Thoracic aorta (tissue), 2 donors: ENCODE data around the gene GRB10. TPM values are rescaled to one million over a fixed set of nuclear protein-coding genes. Genes with fewer than 3 reads are reported as not detected.

Source experiments
- ATAC-seq: fragments of 150-250 bp; one replicate; pipeline ENCODE4 v1.8.0; 2017; ENCODE audit warnings: low read depth; ENCODE audit not compliant: insufficient number of reproducible peaks, low FRiP score
- DNase-seq: peaks from one replicate; pipeline ENCODE4 v3.0.0-alpha.2; 2020; ENCODE audit warnings: low spot score
- H3K27ac ChIP-seq, 2 donors: fragments of 200-600 bp; sonication (generic); 1 replicate in 1 of 2; 2 replicates in 1 of 2; pipeline ENCODE4 v1.5.1; 2016; ENCODE audit warnings: mild to moderate bottlenecking in 2 of 2, moderate library complexity in 2 of 2
- H3K27me3 ChIP-seq: fragments of 200-600 bp; sonication (generic); replicated peaks from 2 replicates; pipeline ENCODE4 v1.6.0; 2016; ENCODE audit warnings: mild to moderate bottlenecking; ENCODE audit not compliant: insufficient read depth
- H3K36me3 ChIP-seq: fragments of 200-600 bp; sonication (generic); one replicate; pipeline ENCODE4 v1.5.1; 2016
- H3K4me1 ChIP-seq, 2 donors: fragments of 200-600 bp; sonication (generic); 1 replicate in 1 of 2; 2 replicates in 1 of 2; pipeline versions ENCODE4 v1.5.1 to v1.6.0; 2016; ENCODE audit warnings: low read depth in 2 of 2, mild to moderate bottlenecking in 1 of 2; ENCODE audit not compliant: control insufficient read depth in 1 of 2
- H3K4me3 ChIP-seq: fragments of 200-600 bp; sonication (generic); 2 replicates; pipeline ENCODE4 v1.5.1; 2016; ENCODE audit warnings: mild to moderate bottlenecking
- H3K9me3 ChIP-seq: fragments of 200-600 bp; sonication (generic); 2 replicates; pipeline ENCODE4 v1.5.1; 2016
- CTCF ChIP-seq: fragments of 200-600 bp; sonication (generic); IDR thresholded peaks from one replicate; pipeline ENCODE4 v1.5.1; 2019; ENCODE audit warnings: antibody characterized with exemption
- total RNA-seq, 2 donors: library from RNA; depleted of rRNA; stranded (reverse); fragments of >200 nt; gene quantifications; one replicate each; pipeline versions ENCODE4 v1.1.0 to v1.2.3, GENCODE V29; 2016

The GRB10 gene
- total RNA-seq, 2 donors from 2014 or later, result 59.2 to 104 TPM

GRCh38 chr7:50660040-50660829, 122.5 kb downstream of the GRB10 start:
- Histone ChIP-seq H3K27me3 (no peaks in the 10 kb centered on the region), H3K27ac (no peak overlapping the region), H3K4me1 (peaks cover 63 to 73% of the 10 kb centered on the region in 2 donors), H3K4me3 (peak overlapping the region; percentile 6), H3K9me3 (no peaks in the 10 kb centered on the region), H3K36me3 (no peaks in the 10 kb centered on the region)
- DNase-seq, result no peak
- no peak for ATAC-seq
- TF ChIP-seq CTCF, result no peak

- Histone ChIP-seq H3K36me3 (no peaks in the 10 kb centered on the region), H3K9me3 (no peaks in the 10 kb centered on the region), H3K4me1 (peaks cover 63 to 73% of the 10 kb centered on the region in 2 donors), H3K27ac (peak overlapping the region in 1 of 2 donors; percentile 86), H3K4me3 (no peak overlapping the region), H3K27me3 (no peaks in the 10 kb centered on the region)
- no peak for TF ChIP-seq CTCF
- no peak for ATAC-seq
- DNase-seq, result no peak
Observed at GRCh38 chr7:50659329-50659965, 123.2 kb downstream of the GRB10 start.

GRCh38 chr7:50658696-50659095, 124.0 kb downstream of the GRB10 start:
- H3K27ac ChIP-seq, result peak overlapping the region in 1 of 2 donors; percentile 86

GRCh38 chr7:50657912-50658311, 124.8 kb downstream of the GRB10 start:
- Histone ChIP-seq H3K27ac (peak overlapping the region; percentile 73 to 86), H3K36me3 (no peaks in the 10 kb centered on the region), H3K27me3 (no peaks in the 10 kb centered on the region), H3K9me3 (no peaks in the 10 kb centered on the region), H3K4me3 (peak overlapping the region; percentile 44), H3K4me1 (peaks cover 61 to 75% of the 10 kb centered on the region in 2 donors)
- ATAC-seq (no peak), DNase-seq (no peak)
- TF ChIP-seq CTCF, result no peak

More at GRCh38 chr7:50658696-50659095, 124.0 kb downstream of the GRB10 start:
- Histone ChIP-seq H3K36me3 (no peaks in the 10 kb centered on the region), H3K4me3 (no peak overlapping the region), H3K4me1 (peaks cover 60 to 73% of the 10 kb centered on the region in 2 donors), H3K27me3 (no peaks in the 10 kb centered on the region), H3K9me3 (no peaks in the 10 kb centered on the region)
- ATAC-seq (no peak), DNase-seq (no peak)
- no peak for TF ChIP-seq CTCF

- no peaks in the 10 kb centered on the region for H3K9me3 ChIP-seq
- H3K27ac ChIP-seq, result peak overlapping the region; percentile 73 to 86
- ATAC-seq, result peak; percentile 92
- peak; percentile 29 for TF ChIP-seq CTCF
- peak overlapping the region; percentile 44 for H3K4me3 ChIP-seq
- H3K4me1 ChIP-seq, result peaks cover 59 to 77% of the 10 kb centered on the region in 2 donors
- peak; percentile 61 for DNase-seq
- no peaks in the 10 kb centered on the region for H3K27me3 ChIP-seq
- H3K36me3 ChIP-seq, result no peaks in the 10 kb centered on the region
Observed at GRCh38 chr7:50657341-50657873, 125.3 kb downstream of the GRB10 start.
